ENCODE data around the gene UFSP2.
"Not testable (repeated sequence)": the region's sequence is repeated elsewhere in the genome, so short reads cannot be mapped to it uniquely, and the experiment has no call there.

The UFSP2 gene

GRCh38 chr4:185384061-185384460 lies 41.7 kb downstream of the UFSP2 start:
- DNase-seq = no peak

GRCh38 chr4:185383451-185383850 lies 42.3 kb downstream of the UFSP2 start:
- no peak for DNase-seq

GRCh38 chr4:185382754-185383153 lies 43.0 kb downstream of the UFSP2 start:
- DNase-seq = no peak

- no peak for DNase-seq
These were observed 44.2 kb downstream of the UFSP2 start for GRCh38 chr4:185381288-185382196.

GRCh38 chr4:185380320-185380719 lies 45.4 kb downstream of the UFSP2 start:
- no peak for DNase-seq

- no peak for DNase-seq
These were observed 46.2 kb downstream of the UFSP2 start for GRCh38 chr4:185379326-185380295.

- no peak for DNase-seq
These were observed 47.5 kb downstream of the UFSP2 start for GRCh38 chr4:185378264-185378663.

GRCh38 chr4:185374573-185374972 lies 51.2 kb downstream of the UFSP2 start:
- DNase-seq = no peak

GRCh38 chr4:185374027-185374426 lies 51.7 kb downstream of the UFSP2 start:
- no peak for DNase-seq

GRCh38 chr4:185371702-185372101 lies 54.1 kb downstream of the UFSP2 start:
- no peak for DNase-seq

- DNase-seq = no peak
These were observed 55.4 kb downstream of the UFSP2 start for GRCh38 chr4:185370268-185370949.

- no peak for DNase-seq
These were observed 56.0 kb downstream of the UFSP2 start for GRCh38 chr4:185369731-185370130.

GRCh38 chr4:185364886-185365285 lies 60.9 kb downstream of the UFSP2 start:
- DNase-seq = no peak

GRCh38 chr4:185363251-185363650 lies 62.5 kb downstream of the UFSP2 start:
- no peak for DNase-seq

GRCh38 chr4:185362570-185362969 lies 63.2 kb downstream of the UFSP2 start:
- DNase-seq = not testable (repeated sequence)

GRCh38 chr4:185361872-185362271 lies 63.9 kb downstream of the UFSP2 start:
- DNase-seq = no peak

- DNase-seq = peak in 3 of 58 donors; percentile 2 to 6 (median 4)
These were observed 65.9 kb downstream of the UFSP2 start for GRCh38 chr4:185359767-185360446.

GRCh38 chr4:185358959-185359358 lies 66.8 kb downstream of the UFSP2 start:
- DNase-seq = no peak

GRCh38 chr4:185358514-185358913 lies 67.2 kb downstream of the UFSP2 start:
- DNase-seq = no peak

GRCh38 chr4:185357733-185358440 lies 67.9 kb downstream of the UFSP2 start:
- no peak for DNase-seq

Data from anterior cingulate cortex (tissue), 58 donors.